ENCODE results near the gene CCDC68.

GRCh38 chr18:54947091-54947490 is 12.2 kb downstream of the CCDC68 start:
- TF ChIP-seq CTCF (conservative IDR thresholded peaks at IDR 0.05; ENCODE audit: low read length) (no peak), EZH2phosphoT487 (IDR thresholded peaks at IDR 0.05; ENCODE audit: borderline replicate concordance) (no peak)

Measured in Loucy (cell line).